GM19351 (cell line): Measurements from ENCODE around the gene RAD9A.

Source experiments
- ATAC-seq: cut with Tn5 transposase; IDR thresholded peaks from one replicate; pipeline ENCODE4 v1.9.1; 2021; ENCODE audit warnings: mild to moderate bottlenecking, moderate library complexity; ENCODE audit not compliant: unreplicated experiment

The RAD9A gene

DNA sequence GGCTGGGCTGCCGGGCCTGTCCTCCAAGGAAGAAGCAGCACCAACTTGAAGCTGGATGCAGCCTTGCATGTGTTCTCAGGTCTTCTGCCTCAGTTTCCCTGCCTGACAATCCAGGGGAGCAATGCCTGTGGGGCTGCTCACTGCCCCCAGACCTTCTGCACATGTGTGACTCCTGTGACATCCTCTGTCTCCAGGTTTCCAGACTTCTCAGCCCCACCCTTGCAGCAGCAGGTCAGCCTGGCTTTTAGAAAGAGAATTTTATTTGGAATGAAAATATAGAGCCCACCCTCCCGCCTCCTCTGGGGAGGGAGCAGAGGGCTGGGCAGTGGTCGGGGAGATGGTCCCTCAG, 46.0 kb downstream of the RAD9A start:
- ATAC-seq: no peak

DNA sequence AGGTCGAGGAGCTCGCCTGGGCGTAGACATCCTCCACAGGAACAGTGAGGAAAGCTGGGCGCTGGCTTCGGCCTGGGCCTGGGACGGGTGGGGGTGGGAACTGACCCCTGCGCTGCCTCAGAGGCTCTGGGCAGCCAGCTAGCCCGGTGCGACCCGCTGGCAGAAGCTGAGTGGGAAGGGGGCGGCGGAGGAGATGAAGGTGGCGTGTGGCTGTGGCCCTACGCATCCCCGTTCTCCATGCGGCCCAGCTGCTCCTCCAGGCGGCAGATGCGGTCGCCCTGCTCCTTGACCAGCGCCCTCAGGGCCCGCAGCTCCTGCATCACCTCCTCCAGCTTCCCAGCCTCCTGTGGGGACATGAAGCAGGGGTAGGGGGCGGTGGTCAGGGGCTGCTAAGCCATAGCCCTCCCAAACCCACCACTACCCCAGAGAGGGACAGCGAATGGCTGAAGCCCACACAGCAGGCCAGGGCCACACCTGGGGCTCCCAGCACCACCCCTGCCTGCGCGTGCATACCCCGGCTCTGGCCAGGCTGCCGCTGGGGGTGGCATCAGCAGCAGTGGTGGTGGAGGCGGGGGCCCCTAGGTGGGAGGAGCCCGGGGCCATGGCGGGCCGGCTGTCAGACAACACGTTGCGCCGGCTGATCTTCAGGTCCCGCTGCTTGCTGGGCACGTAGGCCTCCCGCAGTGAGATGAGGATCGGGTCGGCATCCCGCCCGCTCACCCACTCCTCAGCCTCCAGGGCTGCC, 46.5 kb downstream of the RAD9A start:
- no peak for ATAC-seq

DNA sequence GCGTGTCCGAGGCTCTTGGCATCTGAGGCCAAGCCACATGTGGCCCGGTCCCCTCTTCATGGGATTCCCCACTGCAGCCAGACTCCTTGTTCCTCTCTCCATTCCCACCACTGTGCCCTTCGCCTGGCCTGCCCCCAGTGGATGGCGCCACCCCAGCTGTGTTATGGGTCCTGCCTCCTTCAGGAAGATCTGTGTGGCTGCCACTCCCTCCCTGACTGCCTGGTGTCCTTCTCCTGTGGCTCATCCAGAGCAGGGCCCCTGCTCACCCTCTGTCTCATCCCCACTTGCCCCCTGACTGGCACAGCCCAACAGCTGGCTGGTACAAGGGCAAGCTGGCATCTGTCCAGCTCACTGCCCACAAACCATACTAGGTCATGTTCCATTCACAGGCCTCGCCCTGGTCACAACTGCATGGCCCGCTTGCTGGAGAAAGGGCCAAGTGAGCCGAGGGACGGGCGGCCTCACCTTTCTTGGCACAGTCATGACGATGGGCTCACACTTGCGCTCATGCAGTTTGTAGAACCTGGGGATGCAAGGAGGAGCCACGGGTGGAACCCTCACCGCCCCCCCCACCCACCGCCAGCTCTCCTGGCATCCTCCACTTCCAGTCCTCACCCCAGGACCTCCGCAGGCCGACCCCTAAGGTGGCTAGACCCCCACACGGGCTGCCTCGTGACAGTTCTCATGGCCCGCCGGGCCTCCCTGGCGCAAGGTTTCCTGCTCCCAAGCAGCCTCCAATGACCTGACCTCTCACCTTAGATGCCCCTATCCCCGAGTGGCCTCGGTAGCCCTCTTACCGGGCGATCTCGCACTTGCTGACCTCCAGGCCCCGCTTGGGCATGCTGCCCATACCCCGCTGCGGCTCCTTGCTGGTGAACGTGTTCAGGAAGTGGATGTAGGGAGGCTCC, 47.8 kb downstream of the RAD9A start:
- ATAC-seq: no peak

DNA sequence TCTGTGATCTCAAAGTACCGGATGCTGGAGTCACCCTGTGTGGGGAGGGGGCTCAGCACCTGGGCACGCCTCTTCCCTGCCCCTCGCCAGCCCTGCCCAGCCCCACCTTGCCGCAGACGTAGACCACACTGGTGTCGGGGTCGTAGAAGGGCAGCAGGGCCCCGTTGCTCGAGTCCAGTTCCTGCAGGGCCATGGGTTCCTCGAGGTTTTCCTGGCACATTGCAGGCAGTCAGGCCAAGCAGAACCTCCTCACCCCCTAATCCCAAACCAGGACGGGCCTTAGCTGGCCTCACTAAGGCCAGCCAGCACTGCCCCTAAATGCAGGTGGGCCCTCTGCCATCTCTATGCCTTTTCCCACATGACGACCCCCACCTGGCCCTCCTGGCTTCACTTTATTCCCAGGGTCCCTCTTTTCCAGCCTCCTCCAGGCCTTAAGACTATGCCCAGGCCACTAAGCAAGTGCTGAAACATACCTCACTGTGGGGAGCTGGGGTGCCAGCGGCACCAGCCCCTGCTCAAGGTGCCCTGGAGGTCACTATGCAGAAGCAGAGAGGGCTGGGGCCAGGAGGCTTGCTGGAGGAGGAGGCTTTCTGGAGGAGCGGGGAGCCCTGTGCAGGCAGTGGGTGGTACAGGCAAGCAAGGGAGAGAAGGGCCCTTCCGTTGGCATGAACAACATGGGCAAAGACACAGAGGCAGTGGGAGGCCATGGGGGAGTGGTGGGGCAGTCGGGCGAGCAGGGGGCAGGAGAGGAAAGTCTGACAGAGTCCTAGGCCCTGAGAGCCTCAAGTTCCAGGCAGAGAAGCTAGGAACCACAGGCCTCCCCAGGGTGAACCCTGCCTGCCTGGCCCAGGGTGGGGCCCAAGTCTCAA, 48.7 kb downstream of the RAD9A start:
- ATAC-seq: no peak

DNA sequence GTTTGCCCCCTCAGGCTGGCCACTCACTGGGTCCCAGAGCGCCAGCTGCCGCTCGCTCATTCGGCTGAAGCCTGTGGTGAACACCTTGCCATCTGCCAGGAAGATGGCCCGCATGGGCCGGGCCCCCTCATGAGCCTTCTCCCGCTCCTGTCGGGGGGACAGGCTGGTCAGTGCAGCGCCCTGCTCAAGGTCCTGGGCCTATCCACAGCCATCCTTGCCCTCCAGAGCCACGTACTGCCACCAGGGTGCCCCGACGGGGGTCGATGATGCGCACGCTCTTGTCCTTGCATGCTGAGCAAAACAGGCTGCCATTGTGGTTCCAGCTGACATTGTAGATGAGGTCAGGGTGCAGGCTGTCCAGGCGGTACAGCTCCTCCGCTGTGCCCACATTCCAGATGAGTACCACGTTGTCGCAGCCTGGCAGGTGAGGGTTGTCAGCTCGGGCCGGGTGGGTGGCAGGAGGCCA, 49.3 kb downstream of the RAD9A start:
- no peak for ATAC-seq

DNA sequence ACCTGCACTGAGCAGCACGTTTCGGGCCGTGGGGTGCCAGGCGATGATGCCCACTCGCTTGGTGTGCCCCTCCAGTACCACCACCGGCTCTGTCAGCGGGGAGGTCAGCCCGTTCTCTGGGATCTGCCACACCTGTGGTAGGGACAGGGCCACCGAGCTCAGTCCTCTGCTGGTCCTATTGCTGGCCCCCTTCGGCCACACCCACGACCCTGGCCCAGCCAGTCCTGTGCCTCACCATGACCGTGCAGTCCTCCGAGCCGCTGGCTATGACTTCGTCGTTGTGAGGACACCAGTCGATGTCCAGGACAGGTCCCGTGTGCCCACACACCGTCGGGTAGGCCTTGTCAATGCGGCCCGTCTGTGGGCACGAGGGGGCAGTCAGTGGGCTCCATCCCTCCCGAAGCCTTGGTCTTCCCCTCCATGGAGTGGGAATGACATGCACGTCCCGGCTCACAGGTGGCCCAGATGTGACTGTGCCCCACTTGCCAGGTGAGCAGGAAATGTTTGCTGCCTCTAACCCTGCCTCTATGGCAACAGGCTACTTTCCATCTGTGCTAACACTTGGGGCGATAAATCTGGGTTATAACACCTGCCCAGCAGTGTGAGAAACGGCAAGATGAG, 50.1 kb downstream of the RAD9A start:
- no peak for ATAC-seq

DNA sequence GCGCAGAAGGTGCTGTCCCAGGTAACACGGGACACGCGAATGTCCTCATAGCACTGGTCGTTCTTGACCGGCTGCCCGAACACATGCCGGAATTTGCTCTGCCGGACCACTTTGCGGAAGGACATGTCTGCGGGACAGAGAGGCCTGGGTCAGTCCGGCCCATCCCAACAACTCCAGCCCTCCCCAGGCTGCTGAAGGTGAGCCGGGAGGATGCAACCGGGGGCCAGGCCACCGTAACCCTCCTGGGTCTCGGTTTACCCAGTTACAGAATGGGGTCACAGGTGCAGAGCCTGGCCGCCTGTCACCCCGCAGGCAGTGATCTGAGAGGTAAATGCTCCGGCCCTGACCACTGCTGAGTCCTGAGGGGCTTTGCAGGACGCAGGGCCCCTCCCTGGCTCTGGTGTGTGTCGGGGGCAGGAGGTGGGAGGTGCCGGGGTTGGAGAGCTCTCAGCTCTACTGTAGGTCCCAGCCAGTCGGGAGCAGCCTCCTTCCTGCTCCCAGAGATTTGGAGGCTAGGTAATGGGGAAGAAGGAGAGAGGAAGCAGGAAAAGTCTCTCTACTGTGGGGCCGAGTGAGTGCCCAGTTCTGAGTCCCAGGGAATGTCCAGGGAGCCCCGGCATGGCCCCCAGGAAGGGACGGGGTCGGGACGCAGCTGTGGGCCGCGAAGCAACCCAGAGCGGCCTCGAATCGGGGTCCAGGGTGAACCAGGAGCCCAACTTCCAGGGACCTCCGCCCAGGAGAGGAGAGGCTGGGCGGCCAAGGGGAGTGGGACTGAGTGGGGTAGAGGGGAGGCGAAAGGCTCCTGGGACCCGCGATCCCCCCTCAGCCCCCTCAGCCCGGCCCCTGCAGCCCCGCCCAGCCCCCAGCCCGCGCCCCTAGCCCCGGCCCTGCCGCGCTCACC, 51.0 kb downstream of the RAD9A start:
- no peak for ATAC-seq

DNA sequence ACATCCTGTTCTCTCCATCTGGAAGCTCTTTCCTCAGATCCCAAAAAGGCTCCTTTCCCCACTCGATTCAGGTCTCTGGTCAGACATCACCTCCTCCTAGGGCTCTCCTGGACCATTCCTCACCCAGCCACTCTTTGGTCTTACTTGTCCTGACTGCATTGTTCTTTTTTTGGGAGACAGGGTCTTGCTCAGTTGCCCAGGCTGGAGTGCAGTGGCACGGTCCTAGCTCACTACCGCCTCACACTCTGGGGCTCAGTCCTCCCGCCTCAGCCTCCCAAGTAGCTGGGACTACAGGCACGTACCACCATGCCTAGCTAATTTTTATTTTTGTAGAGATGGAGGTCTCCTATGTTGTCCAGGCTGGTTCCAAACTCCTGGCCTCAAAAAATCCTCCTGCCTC, 53.7 kb downstream of the RAD9A start:
- ATAC-seq: no peak
